ENCODE data around the gene C17orf78.

GRCh38 chr17:37392024-37392590 is 16.3 kb downstream of the C17orf78 start:
- TF ChIP-seq CTCF (IDR thresholded peaks at IDR 0.05), result no peak
- no peak for TF ChIP-seq POLR2A (IDR thresholded peaks at IDR 0.05)
- no peak for TF ChIP-seq POLR2AphosphoS5 (IDR thresholded peaks at IDR 0.05; ENCODE audit: insufficient read depth in 1 of 2, low read depth in 1 of 2)

Data from vagina (tissue), 2 donors.